KMS-11 (cell line): ENCODE results near the gene CAPN14.

Experiments
- H2AFZ ChIP-seq: fragments of 200-600 bp; sonication (generic); 2 replicates; pipeline ENCODE4 v1.6.1; 2016; ENCODE audit warnings: antibody characterized with exemption, mixed run types, low read depth
- H3K27ac ChIP-seq: fragments of 200-600 bp; sonication (generic); 2 replicates; pipeline ENCODE4 v1.6.1; 2016; ENCODE audit warnings: mild to moderate bottlenecking, mixed run types
- H3K27me3 ChIP-seq: fragments of 200-600 bp; sonication (generic); 2 replicates; pipeline ENCODE4 v1.6.1; 2017; ENCODE audit warnings: mild to moderate bottlenecking, low read depth, mixed run types, moderate library complexity; ENCODE audit not compliant: insufficient read depth
- H3K36me3 ChIP-seq: fragments of 200-600 bp; sonication (generic); 2 replicates; pipeline ENCODE4 v1.6.1; 2017; ENCODE audit warnings: mild to moderate bottlenecking, mixed run types; ENCODE audit not compliant: insufficient read depth
- H3K4me1 ChIP-seq: fragments of 200-600 bp; sonication (generic); 2 replicates; pipeline ENCODE4 v1.6.1; 2016; ENCODE audit warnings: mild to moderate bottlenecking, low read depth, mixed run types; ENCODE audit not compliant: poor library complexity, severe bottlenecking
- H3K4me2 ChIP-seq: fragments of 200-600 bp; sonication (generic); 2 replicates; pipeline ENCODE4 v1.7.0; 2016; ENCODE audit warnings: mild to moderate bottlenecking, mixed run types
- H3K4me3 ChIP-seq: fragments of 200-600 bp; sonication (generic); IDR thresholded peaks from 2 replicates; pipeline ENCODE4 v1.6.1; 2017; ENCODE audit warnings: low read depth, low read length, mixed read lengths; ENCODE audit not compliant: insufficient read depth
- H3K79me2 ChIP-seq: fragments of 200-600 bp; sonication (generic); 2 replicates; pipeline ENCODE4 v1.6.1; 2016; ENCODE audit warnings: low read depth, mixed run types; ENCODE audit not compliant: insufficient read depth
- H3K9ac ChIP-seq: fragments of 200-600 bp; sonication (generic); 2 replicates; pipeline ENCODE4 v1.6.1; 2016; ENCODE audit warnings: mild to moderate bottlenecking, mixed run types
- H4K20me1 ChIP-seq: fragments of 200-600 bp; sonication (generic); 2 replicates; pipeline ENCODE4 v1.6.1; 2016; ENCODE audit warnings: mild to moderate bottlenecking, mixed run types; ENCODE audit not compliant: insufficient read depth
- CTCF ChIP-seq: fragments of 200-600 bp; sonication (generic); conservative IDR thresholded peaks from 2 replicates; pipeline ENCODE4 v1.6.1; 2017; ENCODE audit warnings: low read depth, mild to moderate bottlenecking, antibody characterized with exemption, low read length, moderate library complexity, mixed read lengths

The CAPN14 gene

GRCh38 chr2:31260870-31261269 is 43.6 kb upstream of the CAPN14 start:
- H3K27me3 ChIP-seq: no peaks in the 10 kb centered on the region
- no peak overlapping the region for H3K4me2 ChIP-seq
- no peaks in the 10 kb centered on the region for H3K79me2 ChIP-seq
- H3K4me3 ChIP-seq: no peak overlapping the region
- no peak overlapping the region for H3K9ac ChIP-seq
- H4K20me1 ChIP-seq: no peaks in the 10 kb centered on the region
- H2AFZ ChIP-seq: no peak overlapping the region
- H3K27ac ChIP-seq: no peak overlapping the region
- no peak for TF ChIP-seq CTCF
- H3K4me1 ChIP-seq: peaks cover 11% of the 10 kb centered on the region
- H3K36me3 ChIP-seq: no peaks in the 10 kb centered on the region

- no peak for TF ChIP-seq CTCF
- Histone ChIP-seq H4K20me1 (no peaks in the 10 kb centered on the region), H3K9ac (no peak overlapping the region), H3K79me2 (no peaks in the 10 kb centered on the region), H3K4me3 (no peak overlapping the region), H3K36me3 (no peaks in the 10 kb centered on the region), H3K4me1 (peaks cover 13% of the 10 kb centered on the region), H3K4me2 (no peak overlapping the region), H3K27me3 (no peaks in the 10 kb centered on the region), H2AFZ (no peak overlapping the region), H3K27ac (no peak overlapping the region)
These were observed 41.8 kb upstream of the CAPN14 start for GRCh38 chr2:31259075-31259474.

- Histone ChIP-seq H3K4me1 (peaks cover 13% of the 10 kb centered on the region), H3K27me3 (no peaks in the 10 kb centered on the region), H3K4me3 (no peak overlapping the region), H3K79me2 (no peaks in the 10 kb centered on the region), H3K27ac (no peak overlapping the region), H3K9ac (no peak overlapping the region), H3K36me3 (no peaks in the 10 kb centered on the region), H3K4me2 (no peak overlapping the region), H2AFZ (no peak overlapping the region), H4K20me1 (no peaks in the 10 kb centered on the region)
- no peak for TF ChIP-seq CTCF
These were observed 41.0 kb upstream of the CAPN14 start for GRCh38 chr2:31258351-31258750.

GRCh38 chr2:31256611-31257382 is 39.5 kb upstream of the CAPN14 start:
- no peak for TF ChIP-seq CTCF
- no peaks in the 10 kb centered on the region for H3K36me3 ChIP-seq
- no peak overlapping the region for H3K4me2 ChIP-seq

More at GRCh38 chr2:31256611-31257382, 39.5 kb upstream of the CAPN14 start:
- H3K4me3 ChIP-seq: no peak overlapping the region
- H3K9ac ChIP-seq: no peak overlapping the region
- no peak overlapping the region for H2AFZ ChIP-seq
- H3K27ac ChIP-seq: no peak overlapping the region
- no peaks in the 10 kb centered on the region for H3K27me3 ChIP-seq
- peaks cover 13% of the 10 kb centered on the region for H3K4me1 ChIP-seq
- no peaks in the 10 kb centered on the region for H3K79me2 ChIP-seq
- no peaks in the 10 kb centered on the region for H4K20me1 ChIP-seq
